K562 (cell line): ENCODE results near the gene PDZD8. TPM values are rescaled to one million over a fixed set of nuclear protein-coding genes. Genes with fewer than 3 reads are reported as not detected.

Experiments
- ATAC-seq: fragments of 200-7000 bp; cut with Tn5 transposase; 3 replicates; pipeline ENCODE4 v1.9.1; 2020; ENCODE audit warnings: moderate library complexity
- BruUV-seq: library from RNA; stranded (reverse); fragments of 400-500 nt; replicated peaks from 2 replicates; lab custom pipeline; 2021; lab: Mats Ljungman, UMichigan
- CTCF ChIA-PET: fragments of 300-600 bp; formaldehyde crosslinking; extraction: SDS; loops from one replicate; lab custom pipeline; 2021; ENCODE audit warnings: low intra/inter-chr PET ratio; lab: Yijun Ruan, JAX
- POLR2A ChIA-PET: fragments of 300-600, 350-650 bp; sonication (Branson Sonifier 250); formaldehyde crosslinking; extraction: SDS; loops from one replicate; lab custom pipeline; 2021; ENCODE audit warnings: antibody characterized with exemption, inconsistent platforms; lab: Yijun Ruan, JAX
- DNase-seq, 4 experiments: peaks; one replicate each; pipeline versions ENCODE4 v3.0.0 to v3.0.0-alpha.2; 2011 to 2018; ENCODE audit warnings: low spot score in 3 of 4, mixed read lengths in 3 of 4; ENCODE audit errors: extremely low read depth in 1 of 4
- FAIRE-seq: peaks from 2 replicates; lab custom pipeline; 2011; peaks lifted over from hg19 to GRCh38; lab: Jason Lieb, UNC
- H2AFZ ChIP-seq: 2 replicates; pipeline ENCODE4 v1.6.0; 2011; ENCODE audit warnings: low read depth, low read length, control low read depth, inconsistent platforms
- H3K27ac ChIP-seq: fragments of 200-600 bp; 3 replicates; pipeline ENCODE4 v1.8.0; 2011; ENCODE audit warnings: low read depth, mild to moderate bottlenecking, control low read depth, inconsistent platforms, low read length, moderate library complexity, mixed read lengths; ENCODE audit errors: extremely low read depth
- H3K27me3 ChIP-seq, 2 experiments: fragments of 300-600 bp in 1 of 2; 2 replicates in 1 of 2; 3 replicates in 1 of 2; pipeline versions ENCODE4 v1.6.0 to v1.8.0; 2011; ENCODE audit warnings: inconsistent platforms in 2 of 2, low read length in 2 of 2, mild to moderate bottlenecking in 1 of 2, mixed read lengths in 1 of 2, moderate library complexity in 1 of 2; ENCODE audit not compliant: control insufficient read depth in 2 of 2, insufficient read depth in 2 of 2
- H3K36me3 ChIP-seq: fragments of 300-600 bp; 3 replicates; pipeline ENCODE4 v1.8.0; 2011; ENCODE audit warnings: mild to moderate bottlenecking, low read length, inconsistent platforms; ENCODE audit not compliant: control insufficient read depth, insufficient read depth
- H3K4me1 ChIP-seq, 2 experiments: fragments of 200-600 bp in 1 of 2; replicated peaks in 1 of 2; 2 replicates in 1 of 2; 3 replicates in 1 of 2; pipeline versions ENCODE4 v1.5.1 to v1.8.0; 2011; ENCODE audit warnings: inconsistent platforms in 2 of 2, low read length in 2 of 2, mild to moderate bottlenecking in 1 of 2, mixed read lengths in 1 of 2, moderate library complexity in 1 of 2; ENCODE audit not compliant: control insufficient read depth in 2 of 2, insufficient read depth in 2 of 2
- H3K4me2 ChIP-seq: 2 replicates; pipeline ENCODE4 v1.6.1; 2011; ENCODE audit warnings: low read length, control low read depth, inconsistent platforms, mixed read lengths; ENCODE audit not compliant: insufficient read depth
- H3K4me3 ChIP-seq: fragments of 200-600 bp; sonication (generic), shearing (Covaris generic); 2 replicates; pipeline ENCODE4 v1.5.1; 2016; ENCODE audit warnings: control low read depth, inconsistent platforms
- H3K79me2 ChIP-seq: fragments of 200-600 bp; 3 replicates; pipeline ENCODE4 v1.8.0; 2011; ENCODE audit warnings: low read length, inconsistent platforms; ENCODE audit not compliant: control insufficient read depth, insufficient read depth
- H3K9ac ChIP-seq, 2 experiments: 2 replicates each; pipeline versions ENCODE4 v1.6.0 to v1.6.1; 2011; ENCODE audit warnings: low read depth in 2 of 2, low read length in 2 of 2, control low read depth in 1 of 2, inconsistent platforms in 1 of 2, mild to moderate bottlenecking in 1 of 2, mixed read lengths in 1 of 2; ENCODE audit not compliant: insufficient read depth in 1 of 2
- H3K9me1 ChIP-seq: one replicate; pipeline ENCODE4 v1.6.0; 2011; ENCODE audit warnings: inconsistent platforms, mild to moderate bottlenecking, low read length, moderate library complexity; ENCODE audit not compliant: control insufficient read depth, insufficient read depth
- H3K9me3 ChIP-seq: replicated peaks from 2 replicates; pipeline ENCODE4 v1.5.1; 2011; ENCODE audit warnings: low read depth, low read length, inconsistent platforms; ENCODE audit not compliant: control insufficient read depth, insufficient read depth
- H4K20me1 ChIP-seq: replicated peaks from 2 replicates; pipeline ENCODE4 v1.6.1; 2011; ENCODE audit warnings: low read length, inconsistent platforms, mixed read lengths; ENCODE audit not compliant: control insufficient read depth, insufficient read depth
- E2F6 ChIP-seq, 2 experiments: IDR thresholded peaks; 2 replicates each; pipeline ENCODE4 v1.6.1; 2011; ENCODE audit warnings: borderline replicate concordance in 1 of 2, control low read depth in 1 of 2, low read depth in 1 of 2, low read length in 1 of 2, mild to moderate bottlenecking in 1 of 2, mixed read lengths in 1 of 2, moderate library complexity in 1 of 2; ENCODE audit not compliant: insufficient read depth in 1 of 2, insufficient read length in 1 of 2, poor library complexity in 1 of 2, severe bottlenecking in 1 of 2; ENCODE audit errors: extremely low read depth in 1 of 2
- FOXP4 ChIP-seq: sonication (generic); formaldehyde crosslinking; IDR thresholded peaks from 2 replicates; pipeline ENCODE4 v1.8.0; 2022; ENCODE audit warnings: mild to moderate bottlenecking, missing genetic modification reagents, borderline replicate concordance
- HDAC8 ChIP-seq: fragments of 450-650 bp; IDR thresholded peaks from 2 replicates; pipeline ENCODE4 v1.6.1; 2016; ENCODE audit warnings: mild to moderate bottlenecking, missing genetic modification characterization, moderate library complexity, missing compliant biosample characterization
- HNRNPL ChIP-seq: fragments of 200-400 bp; formaldehyde crosslinking; IDR thresholded peaks from 2 replicates; pipeline ENCODE4 v1.6.1; 2017; ENCODE audit warnings: low read depth, mild to moderate bottlenecking, low read length
- MXD1 ChIP-seq: fragments of 250-450 bp; sonication (Bioruptor Pico); IDR thresholded peaks from 2 replicates; pipeline ENCODE4 v1.8.0; 2021; ENCODE audit warnings: borderline replicate concordance, mild to moderate bottlenecking, moderate library complexity; ENCODE audit not compliant: poor library complexity, severe bottlenecking
- PBX2 ChIP-seq, 2 experiments: IDR thresholded peaks in 1 of 2; conservative IDR thresholded peaks in 1 of 2; 2 replicates each; pipeline ENCODE4 v1.6.1; 2016; ENCODE audit warnings: low read depth in 2 of 2, mild to moderate bottlenecking in 1 of 2, missing compliant biosample characterization in 1 of 2, missing genetic modification characterization in 1 of 2, moderate library complexity in 1 of 2
- ZMIZ1 ChIP-seq, 2 experiments: fragments of 150-350 bp in 1 of 2; IDR thresholded peaks; 2 replicates each; pipeline ENCODE4 v1.6.1; 2012 to 2016; ENCODE audit warnings: low read depth in 2 of 2, low read length in 2 of 2, mild to moderate bottlenecking in 1 of 2, moderate library complexity in 1 of 2
- ZNF165 ChIP-seq: fragments of 250-450 bp; sonication (Bioruptor Pico); IDR thresholded peaks from 2 replicates; pipeline ENCODE4 v1.4.0; 2020; ENCODE audit warnings: borderline replicate concordance
- ZNF197 ChIP-seq: fragments of 200-800 bp; sonication (Bioruptor generic); IDR thresholded peaks from 2 replicates; pipeline ENCODE4 v1.6.1; 2016; ENCODE audit warnings: low read depth, missing genetic modification characterization, missing compliant biosample characterization
- WGBS: fragments of 100-300 bp; shearing (Covaris generic); methylation state at CpG from one replicate; pipeline ENCODE4 v1.1.6; 2016; ENCODE audit warnings: low coverage, mixed read lengths; ENCODE audit not compliant: insufficient coverage; ENCODE audit errors: missing lambda C conversion rate; 5-methylcytosine and 5-hydroxymethylcytosine counted together
- in situ Hi-C: fragments of 300-500 bp; cut with MboI; formaldehyde crosslinking; loops from 4 replicates; pipeline ENCODE4 v1.15.0; 2018; ENCODE audit warnings: inconsistent platforms, mixed read lengths
- intact Hi-C: fragments of 100-400 bp; cut with micrococcal nuclease; formaldehyde crosslinking; loops from 2 replicates; pipeline ENCODE4 v1.14.2; 2022
- polyA plus RNA-seq, 8 experiments: library from polyadenylated mRNA; depleted of rRNA in 4 of 8; stranded (reverse) in 5 of 8; unstranded in 3 of 8; fragments of >200 nt; fragmentation: Nextera tagmentation in 2 of 8; fragmentation: Illumina TruSeq in 1 of 8; extraction: Ambion mirVana in 2 of 8; extraction: Trizol in 1 of 8; gene quantifications; 2 replicates each; pipeline versions ENCODE4 v1.2.1 to v1.2.3, GENCODE V29; 2011 to 2014; ENCODE audit warnings: inconsistent platforms in 1 of 8, missing spikeins in 1 of 8
- total RNA-seq, 7 experiments: library from RNA; depleted of rRNA in 6 of 7; stranded (reverse); fragments of >200 nt in 6 of 7; fragmentation: Illumina TruSeq in 2 of 7; extraction: Trizol in 2 of 7; gene quantifications; 2 replicates each; pipeline versions ENCODE4 v1.2.1 to v1.2.3, GENCODE V29; 2011 to 2021; ENCODE audit warnings: low replicate concordance in 1 of 7

PDZD8 gene
- total and polyA plus RNA-seq, 9 of the 15 experiments (the other 6 are each of a cell fraction or from before 2014, with no cell fraction given) = 5.5 to 53.4 (median 36.8) TPM

- ChIA-PET CTCF (no interaction called here), POLR2A (interaction anchor here (0.7 to 2.7 kb wide), 5 partner anchors 9 to 106 kb away, joined by 3 to 15 read pairs (median 4); no protein-coding TSS in a partner anchor)
- Histone ChIP-seq H3K79me2 (peaks cover 100% of the 10 kb centered on the region), H3K27ac (no peak overlapping the region; the same call in 2 of the 3 replicates), H3K36me3 (peaks cover 21% of the 10 kb centered on the region; the same call in 2 of the 3 replicates), H3K4me2 (peak overlapping the region; percentile 83), H4K20me1 (peaks cover 42% of the 10 kb centered on the region), H3K9me1 (no peaks in the 10 kb centered on the region), H2AFZ (no peak overlapping the region), H3K4me1 (peaks cover 16 to 19% of the 10 kb centered on the region in 2 experiments; a peak in 4 of 5 replicates), H3K9ac (peak overlapping the region in 1 of 2 experiments; percentile 47; a peak in 2 of 4 replicates), H3K27me3 (no peaks in the 10 kb centered on the region), H3K9me3 (no peaks in the 10 kb centered on the region), H3K4me3 (peak overlapping the region; percentile 92; the same call in 1 of the 2 replicates)
- no TSS peak for BruUV-seq
- in situ Hi-C loops = no loop called here
- no peak for DNase-seq
- intact Hi-C loops = no loop called here
- no peak for ATAC-seq
- no peak for FAIRE-seq
- 11% methylated on average over 5 of the region's 5 CpGs for WGBS
- TF ChIP-seq ZNF197 (no peak), ZMIZ1 (IDR thresholded peaks at IDR 0.05; ENCODE audit: low read depth in 2 of 2, low read length in 2 of 2) (no peak), MXD1 (CRISPR knock-in tag) (no peak), FOXP4 (CRISPR knock-in tag) (no peak), E2F6 (IDR thresholded peaks at IDR 0.05; ENCODE audit: borderline replicate concordance in 1 of 2, extremely low read depth in 1 of 2, insufficient read depth in 1 of 2, insufficient read length in 1 of 2, low read depth in 1 of 2, low read length in 1 of 2, poor library complexity in 1 of 2, severe bottlenecking in 1 of 2) (no peak), HNRNPL (no peak), ZNF165 (CRISPR knock-in tag) (no peak), HDAC8 (tag) (no peak), PBX2 (CRISPR knock-in tag; IDR thresholded peaks at IDR 0.05; ENCODE audit: low read depth) (no peak), PBX2 (tag; conservative IDR thresholded peaks at IDR 0.05; ENCODE audit: low read depth) (no peak)
Observed at GRCh38 chr10:117370205-117370604, 5.0 kb downstream of the PDZD8 start.
